Aorta (tissue), 5 donors: Measurements from ENCODE around the gene B4GALNT1. TPM values are rescaled to one million over a fixed set of nuclear protein-coding genes. Genes with fewer than 3 reads are reported as not detected.

ENCODE experiments used
- ATAC-seq: fragments of 200-7000 bp; cut with Tn5 transposase; one replicate; pipeline ENCODE4 v1.9.1; 2022; ENCODE audit warnings: moderate library complexity; ENCODE audit not compliant: low FRiP score
- DNase-seq, 2 donors: peaks; one replicate each; pipeline ENCODE4 v3.0.0-alpha.2; 2020
- H3K27ac ChIP-seq, 2 donors: one replicate each; pipeline ENCODE4 v1.5.1; 2013; ENCODE audit warnings: low read length in 2 of 2, mild to moderate bottlenecking in 2 of 2, moderate library complexity in 2 of 2, control low read depth in 1 of 2, inconsistent platforms in 1 of 2, low read depth in 1 of 2
- H3K27me3 ChIP-seq, 2 donors: one replicate each; pipeline ENCODE4 v1.6.1; 2013; ENCODE audit warnings: control low read depth in 1 of 2, low read length in 1 of 2, mild to moderate bottlenecking in 1 of 2, moderate library complexity in 1 of 2; ENCODE audit not compliant: insufficient read depth in 2 of 2, control insufficient read depth in 1 of 2
- H3K36me3 ChIP-seq, 2 donors: one replicate each; pipeline ENCODE4 v1.6.1; 2013; ENCODE audit warnings: control low read depth in 1 of 2, low read length in 1 of 2, mild to moderate bottlenecking in 1 of 2; ENCODE audit not compliant: insufficient read depth in 2 of 2, control insufficient read depth in 1 of 2
- H3K4me1 ChIP-seq, 2 donors: one replicate each; pipeline ENCODE4 v1.6.1; 2013; ENCODE audit warnings: low read length in 2 of 2, control low read depth in 1 of 2, mild to moderate bottlenecking in 1 of 2, moderate library complexity in 1 of 2; ENCODE audit not compliant: insufficient read depth in 2 of 2, control insufficient read depth in 1 of 2
- H3K4me3 ChIP-seq, 2 donors: one replicate each; pipeline ENCODE4 v1.5.1; 2013; ENCODE audit warnings: low read length in 2 of 2, control low read depth in 1 of 2, mild to moderate bottlenecking in 1 of 2
- H3K9me3 ChIP-seq: one replicate; pipeline ENCODE4 v1.6.1; 2013; ENCODE audit warnings: mild to moderate bottlenecking, low read length; ENCODE audit not compliant: control insufficient read depth
- WGBS, 2 donors: extraction: QIAGEN DNeasy Blood & Tissue Kit; methylation state at CpG; one replicate each; pipeline ENCODE4 v1.1.7; 2013; 5-methylcytosine and 5-hydroxymethylcytosine counted together
- intact Hi-C, 2 donors: fragments of 100-400 bp; cut with DNase I; formaldehyde crosslinking; loops; one replicate each; pipeline versions ENCODE4 v1.14.2 to v1.15.0; 2022
- polyA plus RNA-seq, 2 donors: library from polyadenylated mRNA; stranded (reverse); fragments of 200-250 nt; gene quantifications; one replicate each; pipeline ENCODE4 v1.2.3, GENCODE V29; 2013
- total RNA-seq, 2 donors: library from RNA; stranded (reverse); fragmentation: NEBNext Ultra II Directional; extraction: Animal tissue kit (Norgen Biotek cat#: 25700); gene quantifications; one replicate each; pipeline ENCODE4 v1.2.1, GENCODE V29; 2021
- donor health status: healthy with polysubstance abuse.
- donor health status: Bipolar disorder and iron deficiency.
- donor health status: DM: no; HTN: no; CAD: no.
- donor health status: DM: no; HTN: no; CAD: no.
- donor health status: DM: yes; HTN: yes; CAD: no.

Gene B4GALNT1
- total and polyA plus RNA-seq, 4 donors, result 1.0 to 6.5 (median 4.4) TPM

DNA sequence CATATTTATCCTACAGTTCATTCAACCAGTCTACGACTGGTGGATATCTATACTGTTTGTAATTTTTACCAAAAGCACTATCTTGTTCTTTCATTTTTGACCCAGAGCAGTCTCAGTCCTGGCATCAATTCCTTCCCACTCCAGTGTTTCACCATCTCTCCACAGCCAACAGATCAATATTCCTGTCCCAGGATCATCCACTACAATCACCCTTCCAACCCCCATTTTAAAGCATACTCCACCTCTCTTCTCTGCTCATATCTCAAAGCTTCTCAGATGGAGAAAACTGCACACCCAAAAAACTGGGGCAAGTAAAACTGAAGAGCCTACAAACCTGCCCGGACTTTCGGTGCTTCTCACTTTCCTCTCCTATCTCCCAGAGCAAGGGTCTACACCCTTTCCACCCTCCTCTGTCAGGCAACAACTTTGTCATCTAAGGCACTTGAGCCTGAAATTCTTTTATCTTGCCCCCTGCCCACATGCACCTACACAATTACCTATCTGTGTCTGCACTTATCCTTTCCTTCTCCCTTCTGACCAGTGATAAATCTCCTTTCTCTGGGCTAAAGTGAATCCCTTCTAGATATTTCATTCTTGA, 46.1 kb downstream of the B4GALNT1 start:
- no peak for ATAC-seq
- intact Hi-C loops, result no loop called here

GRCh38 chr12:57586128-57586527, 46.9 kb downstream of the B4GALNT1 start:
- Histone ChIP-seq H3K4me3 (no peak overlapping the region), H3K4me1 (no peaks in the 10 kb centered on the region), H3K36me3 (peaks cover 0 to 2% of the 10 kb centered on the region in 2 donors), H3K27ac (no peak overlapping the region), H3K27me3 (no peaks in the 10 kb centered on the region), H3K9me3 (no peaks in the 10 kb centered on the region)
- ATAC-seq (no peak), DNase-seq (no peak)
- intact Hi-C loops, result no loop called here
- 90 to 93% methylated on average over 3 of the region's 3 CpGs for WGBS, 2 donors

More for the DNA sequence above, 46.1 kb downstream of the B4GALNT1 start:
- DNase-seq, result peak in 1 of 2 donors; percentile 5
- Histone ChIP-seq H3K27me3 (no peaks in the 10 kb centered on the region), H3K36me3 (no peaks in the 10 kb centered on the region), H3K4me1 (no peaks in the 10 kb centered on the region), H3K4me3 (no peak overlapping the region), H3K27ac (no peak overlapping the region), H3K9me3 (no peaks in the 10 kb centered on the region)
- 89 to 90% methylated on average over 3 of the region's 3 CpGs for WGBS, 2 donors

DNA sequence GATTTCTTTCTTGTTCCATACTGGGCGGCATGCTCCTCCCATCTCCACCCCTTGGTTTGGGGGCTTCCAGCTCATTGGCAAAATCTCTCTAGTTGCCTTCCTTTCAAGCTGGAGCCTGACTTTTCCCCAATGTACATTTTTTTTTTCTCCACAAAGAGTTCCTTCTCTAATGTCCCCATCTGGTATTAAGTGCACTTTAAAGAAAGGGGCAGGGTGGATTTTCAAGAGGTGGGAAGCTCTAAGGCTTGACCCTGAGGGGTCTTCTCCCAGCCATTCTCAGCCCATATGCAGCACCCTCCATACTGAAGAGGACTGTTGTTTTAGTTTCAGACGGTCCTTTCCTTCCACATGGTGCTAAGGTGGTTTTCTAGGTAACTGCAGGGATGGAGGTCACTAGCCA, 47.8 kb downstream of the B4GALNT1 start:
- WGBS, 2 donors, result 76 to 82% methylated on average over 2 of the region's 2 CpGs
- peaks cover 0 to 2% of the 10 kb centered on the region in 2 donors for H3K36me3 ChIP-seq
- DNase-seq (no peak), ATAC-seq (no peak)
- no peaks in the 10 kb centered on the region for H3K9me3 ChIP-seq
- H3K4me1 ChIP-seq, result no peaks in the 10 kb centered on the region
- H3K27ac ChIP-seq, result no peak overlapping the region
- intact Hi-C loops, result no loop called here
- H3K27me3 ChIP-seq, result no peaks in the 10 kb centered on the region
- no peak overlapping the region for H3K4me3 ChIP-seq

DNA sequence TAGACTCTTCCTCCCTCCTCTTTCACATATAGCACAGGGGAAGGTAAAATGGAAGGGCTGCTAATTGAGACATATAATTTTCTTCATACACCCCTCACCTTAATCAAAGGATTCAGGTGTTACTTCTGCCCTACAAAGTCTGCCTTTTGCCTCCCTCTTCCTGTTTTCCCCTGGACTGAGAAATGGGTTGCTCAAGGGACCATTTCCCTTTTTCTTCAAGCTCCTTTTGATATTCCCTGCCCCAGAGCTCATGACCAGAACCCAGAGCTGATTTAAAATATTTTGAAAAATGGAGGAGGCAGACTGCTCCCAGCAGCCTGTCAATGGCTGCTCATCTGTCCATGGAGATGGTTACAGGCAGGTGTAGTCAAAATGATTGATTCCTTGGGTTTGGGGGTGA, 48.3 kb downstream of the B4GALNT1 start:
- H3K27me3 ChIP-seq, result no peaks in the 10 kb centered on the region
- intact Hi-C loops, result loop anchor here in 1 of 2 donors (5.0 kb wide), 1 partner anchor 108 kb away; the partner anchor contains the start of gene OS9
- H3K9me3 ChIP-seq, result no peaks in the 10 kb centered on the region
- no peaks in the 10 kb centered on the region for H3K4me1 ChIP-seq
- peaks cover 0 to 2% of the 10 kb centered on the region in 2 donors for H3K36me3 ChIP-seq
- ATAC-seq (no peak), DNase-seq (no peak)
- H3K27ac ChIP-seq, result no peak overlapping the region
- no peak overlapping the region for H3K4me3 ChIP-seq

- Histone ChIP-seq H3K4me1 (no peaks in the 10 kb centered on the region), H3K27ac (no peak overlapping the region), H3K27me3 (no peaks in the 10 kb centered on the region), H3K4me3 (no peak overlapping the region), H3K9me3 (no peaks in the 10 kb centered on the region), H3K36me3 (peaks cover 0 to 2% of the 10 kb centered on the region in 2 donors)
- intact Hi-C loops, result loop anchor here in 1 of 2 donors (5.0 kb wide), 1 partner anchor 108 kb away; the partner anchor contains the start of gene OS9
- peak in 1 of 2 donors; percentile 5 for DNase-seq
- WGBS, 2 donors, result 95 to 97% methylated on average over 2 of the region's 2 CpGs
- ATAC-seq, result no peak
These were observed 49.0 kb downstream of the B4GALNT1 start for GRCh38 chr12:57584050-57584449.

DNA sequence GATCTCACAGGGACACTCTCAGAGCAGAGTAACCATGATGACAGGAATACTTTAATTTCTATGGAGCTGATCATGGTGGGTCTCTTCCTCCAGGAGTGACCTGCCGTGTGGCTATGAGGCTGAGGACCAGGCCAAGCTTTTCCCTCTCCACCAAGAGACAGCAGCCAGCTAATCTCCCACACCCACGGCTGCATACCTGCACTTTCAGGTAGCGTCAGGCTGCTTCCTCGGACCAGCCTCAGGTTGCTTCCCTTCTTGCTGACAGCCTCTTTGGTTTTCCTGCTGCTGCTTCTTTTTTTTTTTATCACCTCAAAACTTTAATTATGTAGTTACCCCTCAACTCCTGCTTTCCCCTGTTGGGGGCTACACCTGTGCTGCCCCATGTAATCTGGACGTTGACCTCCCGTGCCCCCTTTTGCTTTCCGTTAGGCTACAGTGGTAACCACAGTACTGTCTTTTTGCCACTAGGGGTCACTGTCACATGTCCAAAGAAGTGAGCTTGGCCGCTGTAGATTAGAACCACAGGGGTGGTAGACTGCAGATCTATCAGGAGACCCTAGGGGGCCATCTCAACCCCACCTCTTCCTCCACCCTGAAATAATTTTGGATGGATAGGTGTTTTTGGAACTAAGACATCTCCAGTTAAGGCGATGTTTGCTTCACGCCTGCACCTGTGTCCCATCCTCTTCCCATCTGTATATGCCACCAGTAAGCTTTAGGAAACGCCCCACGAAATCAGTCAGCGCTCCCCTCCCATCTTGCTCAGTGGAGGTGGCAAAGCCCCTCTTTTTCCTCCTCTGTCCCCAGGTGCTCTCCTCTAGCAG, 49.8 kb downstream of the B4GALNT1 start:
- Histone ChIP-seq H3K9me3 (no peaks in the 10 kb centered on the region), H3K27ac (no peak overlapping the region), H3K36me3 (peaks cover 0 to 2% of the 10 kb centered on the region in 2 donors), H3K27me3 (no peaks in the 10 kb centered on the region), H3K4me1 (no peaks in the 10 kb centered on the region), H3K4me3 (no peak overlapping the region)
- intact Hi-C loops, result loop anchor here (1.0 to 5.0 kb wide), 3 partner anchors 38 to 109 kb away; partner anchors contain the start of gene OS9 (in 1 of the 2)
- 45 to 47% methylated on average over 13 of the region's 13 CpGs for WGBS, 2 donors
- DNase-seq (no peak), ATAC-seq (peak; percentile 93)

DNA sequence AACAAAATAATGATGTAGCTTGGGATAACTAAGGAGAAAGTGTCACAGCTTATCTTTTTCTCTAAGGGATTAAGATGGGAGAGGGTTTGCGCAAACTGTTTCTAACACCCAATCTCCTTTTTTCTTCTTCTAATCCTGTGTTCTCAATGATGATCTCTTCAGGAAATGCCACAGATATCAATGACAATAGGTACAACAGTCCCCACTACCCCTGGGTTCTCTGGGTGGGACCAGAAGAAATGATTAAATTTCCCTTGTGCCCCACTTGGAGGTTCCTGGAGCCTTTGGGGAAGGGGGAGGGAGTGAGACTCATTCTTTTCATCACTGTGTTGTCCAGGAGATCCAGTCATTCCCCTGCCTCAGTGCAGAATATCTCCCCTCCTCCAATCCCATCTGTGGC, 50.6 kb downstream of the B4GALNT1 start:
- no peak for ATAC-seq
- no peak overlapping the region for H3K4me3 ChIP-seq
- 91 to 100% methylated on average over 1 of the region's 1 CpG for WGBS, 2 donors
- peaks cover 0 to 2% of the 10 kb centered on the region in 2 donors for H3K36me3 ChIP-seq
- DNase-seq, result no peak
- no peaks in the 10 kb centered on the region for H3K27me3 ChIP-seq
- H3K9me3 ChIP-seq, result no peaks in the 10 kb centered on the region
- H3K4me1 ChIP-seq, result no peaks in the 10 kb centered on the region
- intact Hi-C loops, result loop anchor here (2.0 to 5.0 kb wide), 2 partner anchors 38 to 110 kb away; partner anchors contain the start of gene OS9 (in 1 of the 2)
- no peak overlapping the region for H3K27ac ChIP-seq

GRCh38 chr12:57581802-57582201, 51.2 kb downstream of the B4GALNT1 start:
- no peaks in the 10 kb centered on the region for H3K27me3 ChIP-seq
- ATAC-seq, result no peak
- H3K36me3 ChIP-seq, result peaks cover 0 to 2% of the 10 kb centered on the region in 2 donors
- no peak for DNase-seq
- H3K27ac ChIP-seq, result no peak overlapping the region
- no peak overlapping the region for H3K4me3 ChIP-seq
- intact Hi-C loops, result loop anchor here (2.0 to 5.0 kb wide), 2 partner anchors 39 to 110 kb away; partner anchors contain the start of gene OS9 (in 1 of the 2)
- 87 to 90% methylated on average over 1 of the region's 1 CpG for WGBS, 2 donors
- no peaks in the 10 kb centered on the region for H3K9me3 ChIP-seq
- no peaks in the 10 kb centered on the region for H3K4me1 ChIP-seq
